IPS-NIHi7 (cell line): ENCODE data around the gene URB1.
"Not testable (repeated sequence)": the region's sequence is repeated elsewhere in the genome, so short reads cannot be mapped to it uniquely, and the experiment has no call there.

Source experiments
- DNase-seq: peaks from one replicate; pipeline ENCODE4 v3.0.0; 2012; ENCODE audit warnings: mixed read lengths; ENCODE audit errors: extremely low spot score

Gene URB1

GRCh38 chr21:32321480-32321879, 71.3 kb downstream of the URB1 start:
- DNase-seq, result no peak

GRCh38 chr21:32320726-32321125, 72.1 kb downstream of the URB1 start:
- DNase-seq, result no peak

- no peak for DNase-seq
These were observed 72.8 kb downstream of the URB1 start for GRCh38 chr21:32320059-32320458.

- DNase-seq, result no peak
These were observed 73.8 kb downstream of the URB1 start for GRCh38 chr21:32319012-32319411.

GRCh38 chr21:32317726-32318125, 75.1 kb downstream of the URB1 start:
- DNase-seq, result no peak

GRCh38 chr21:32316361-32317215, 76.2 kb downstream of the URB1 start:
- DNase-seq, result no peak

- DNase-seq, result no peak
These were observed 77.1 kb downstream of the URB1 start for GRCh38 chr21:32315511-32316281.

GRCh38 chr21:32314806-32315205, 78.0 kb downstream of the URB1 start:
- no peak for DNase-seq

GRCh38 chr21:32312976-32313375, 79.8 kb downstream of the URB1 start:
- no peak for DNase-seq

GRCh38 chr21:32312326-32312725, 80.5 kb downstream of the URB1 start:
- DNase-seq, result no peak

- DNase-seq, result no peak
These were observed 81.2 kb downstream of the URB1 start for GRCh38 chr21:32311621-32312020.

GRCh38 chr21:32310976-32311375, 81.8 kb downstream of the URB1 start:
- DNase-seq, result not testable (repeated sequence)

GRCh38 chr21:32309906-32310460, 82.8 kb downstream of the URB1 start:
- no peak for DNase-seq

GRCh38 chr21:32308696-32309095, 84.1 kb downstream of the URB1 start:
- DNase-seq, result no peak

- no peak for DNase-seq
These were observed 85.1 kb downstream of the URB1 start for GRCh38 chr21:32307706-32308105.

GRCh38 chr21:32306021-32306780, 86.6 kb downstream of the URB1 start:
- peak; percentile 95 for DNase-seq

- no peak for DNase-seq
These were observed 87.8 kb downstream of the URB1 start for GRCh38 chr21:32304998-32305397.

- no peak for DNase-seq
These were observed 89.4 kb downstream of the URB1 start for GRCh38 chr21:32303385-32303784.

- DNase-seq, result no peak
These were observed 90.3 kb downstream of the URB1 start for GRCh38 chr21:32302560-32302959.

GRCh38 chr21:32301596-32301995, 91.2 kb downstream of the URB1 start:
- DNase-seq, result no peak

- DNase-seq, result no peak
These were observed 92.6 kb downstream of the URB1 start for GRCh38 chr21:32300117-32300681.

- DNase-seq, result no peak
These were observed 93.1 kb downstream of the URB1 start for GRCh38 chr21:32299695-32300094.
